CD4-positive, alpha-beta T cell treated with Interferon gamma for 1 hour (primary cell): ENCODE data around the gene TTC13.

Source experiments
- DNase-seq: peaks from one replicate; pipeline ENCODE4 v3.0.0-alpha.2; 2020

The TTC13 gene

DNA sequence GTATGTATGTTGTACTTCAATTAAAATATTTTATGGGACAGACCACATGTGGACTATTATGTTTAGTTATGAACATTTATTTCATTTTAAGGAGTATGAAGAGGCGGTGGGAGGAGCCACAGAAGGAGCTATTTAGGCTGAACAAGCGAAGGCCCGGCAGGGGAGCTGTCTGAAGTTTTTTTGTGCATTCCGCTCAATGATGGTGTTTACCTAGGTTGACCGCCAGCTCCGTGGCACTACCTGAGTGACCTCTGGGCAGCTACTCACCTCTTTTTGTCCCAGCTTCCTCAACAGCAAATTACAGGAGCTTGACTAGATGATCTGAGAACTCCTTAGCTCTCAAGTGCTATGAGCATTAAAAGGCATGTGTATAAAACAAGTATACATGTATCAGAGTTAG is 77.7 kb downstream of the TTC13 start:
- no peak for DNase-seq

- DNase-seq = no peak
Observed at GRCh38 chr1:230899841-230900251, 78.8 kb downstream of the TTC13 start.

DNA sequence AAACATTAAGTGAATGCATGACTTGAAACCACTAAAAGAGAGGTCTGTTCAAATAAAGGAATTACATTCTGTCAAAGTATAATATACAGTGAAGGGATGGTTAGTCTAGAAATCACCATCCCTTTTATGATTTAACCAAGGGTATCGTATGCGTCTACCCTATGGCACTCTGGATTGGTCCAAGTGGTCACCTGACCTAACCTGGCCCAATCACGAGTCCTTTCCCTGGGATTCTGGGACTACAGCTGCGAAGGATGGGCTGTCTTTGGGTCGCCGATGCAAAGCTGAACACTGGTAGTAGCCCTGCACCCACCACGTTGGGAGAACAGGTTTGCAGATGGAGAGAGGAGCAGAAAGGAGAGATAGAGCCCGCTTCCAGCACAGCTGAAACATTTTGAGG is 79.9 kb downstream of the TTC13 start:
- no peak for DNase-seq

DNA sequence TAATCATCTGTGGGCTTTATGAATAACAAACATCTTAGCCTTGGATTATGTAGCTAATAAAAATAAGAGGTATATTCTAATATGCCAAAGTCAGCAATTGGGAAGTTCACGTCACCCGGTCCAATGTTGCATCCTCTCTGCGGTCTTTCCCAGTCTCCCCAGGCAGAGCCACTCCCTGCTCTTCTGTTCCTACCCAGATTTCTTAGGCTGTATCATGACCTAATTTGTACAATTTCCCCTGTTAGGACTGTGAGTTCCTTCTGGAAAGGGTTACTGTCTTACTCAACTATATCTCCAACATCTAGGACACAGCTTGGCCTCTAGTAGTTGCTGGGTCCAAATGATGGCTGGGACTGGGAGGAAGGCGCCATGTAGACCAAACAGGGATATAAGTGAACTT is 80.5 kb downstream of the TTC13 start:
- no peak for DNase-seq

- DNase-seq = no peak
Observed at GRCh38 chr1:230896779-230897178, 81.9 kb downstream of the TTC13 start.

- DNase-seq = no peak
Observed at GRCh38 chr1:230895452-230895851, 83.2 kb downstream of the TTC13 start.

- no peak for DNase-seq
Observed at GRCh38 chr1:230894664-230895063, 84.0 kb downstream of the TTC13 start.

DNA sequence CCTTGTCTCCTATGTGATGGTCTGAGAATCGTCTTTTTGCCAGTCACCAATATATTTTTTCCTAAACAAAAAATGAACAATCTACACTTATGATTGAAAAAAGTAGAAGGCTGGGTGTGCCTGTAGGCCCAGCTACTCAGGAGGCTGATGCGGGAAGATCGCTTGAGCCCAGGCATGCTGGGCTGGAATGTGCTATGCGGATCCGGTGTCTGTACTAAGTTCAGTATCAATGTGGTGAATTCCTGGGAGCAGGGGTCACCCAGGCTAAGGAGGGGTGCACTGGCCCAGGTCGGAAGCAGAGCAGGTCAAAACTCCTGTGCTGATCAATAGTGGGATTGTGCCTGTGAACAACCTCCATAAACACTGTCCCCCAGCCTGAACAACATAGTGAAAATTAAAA is 84.6 kb downstream of the TTC13 start:
- no peak for DNase-seq

GRCh38 chr1:230892018-230892491 is 86.6 kb downstream of the TTC13 start:
- DNase-seq = no peak

- DNase-seq = no peak
Observed at GRCh38 chr1:230891413-230891812, 87.2 kb downstream of the TTC13 start.

GRCh38 chr1:230884646-230885045 is 94.0 kb downstream of the TTC13 start:
- no peak for DNase-seq

DNA sequence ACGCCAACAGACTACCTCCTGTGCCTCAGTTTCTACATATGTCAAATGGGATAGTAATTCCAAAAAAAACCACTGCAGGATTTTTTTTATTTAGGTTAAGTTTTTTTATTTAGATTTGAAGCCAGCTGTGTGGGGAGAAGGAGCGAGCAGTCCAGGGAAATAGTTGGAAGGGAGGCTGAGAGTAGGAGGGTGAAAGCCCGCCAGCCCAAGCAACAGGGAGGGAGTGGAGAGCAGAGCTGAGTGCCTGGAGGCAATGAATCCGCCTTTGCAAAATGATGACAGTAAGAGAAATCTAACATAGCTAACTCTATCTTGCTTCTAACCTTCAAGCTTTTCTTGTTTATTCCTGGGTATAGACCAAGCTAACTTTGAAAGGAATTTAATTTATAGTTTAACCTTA is 94.7 kb downstream of the TTC13 start:
- DNase-seq = no peak

GRCh38 chr1:230879778-230880177 is 98.9 kb downstream of the TTC13 start:
- DNase-seq = no peak

GRCh38 chr1:230878591-230878990 is 100.1 kb downstream of the TTC13 start:
- DNase-seq = no peak

- no peak for DNase-seq
Observed at GRCh38 chr1:230877924-230878590, 100.6 kb downstream of the TTC13 start.

- DNase-seq = no peak
Observed at GRCh38 chr1:230877146-230877923, 101.3 kb downstream of the TTC13 start.

DNA sequence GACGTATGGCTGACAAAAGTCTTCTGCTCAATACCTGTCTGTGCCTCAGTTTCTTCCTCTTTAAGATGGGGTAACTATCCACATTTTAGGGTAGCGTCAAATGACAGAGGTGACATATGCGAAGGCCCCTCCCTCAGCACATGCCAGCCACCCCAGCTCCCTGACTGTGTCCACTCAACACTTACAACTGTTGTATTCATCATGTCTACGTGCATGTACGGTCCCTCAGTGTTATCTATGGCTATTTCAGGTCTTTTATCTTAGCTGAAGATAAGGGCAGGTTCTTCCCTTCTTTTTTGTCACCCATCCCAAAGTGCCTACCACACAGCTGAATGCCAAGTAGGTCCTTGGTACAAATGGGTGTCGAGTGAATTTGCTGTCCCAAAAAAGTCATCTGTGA is 102.0 kb downstream of the TTC13 start:
- no peak for DNase-seq

GRCh38 chr1:230875370-230875769 is 103.3 kb downstream of the TTC13 start:
- no peak for DNase-seq

GRCh38 chr1:230870916-230871315 is 107.7 kb downstream of the TTC13 start:
- no peak for DNase-seq

DNA sequence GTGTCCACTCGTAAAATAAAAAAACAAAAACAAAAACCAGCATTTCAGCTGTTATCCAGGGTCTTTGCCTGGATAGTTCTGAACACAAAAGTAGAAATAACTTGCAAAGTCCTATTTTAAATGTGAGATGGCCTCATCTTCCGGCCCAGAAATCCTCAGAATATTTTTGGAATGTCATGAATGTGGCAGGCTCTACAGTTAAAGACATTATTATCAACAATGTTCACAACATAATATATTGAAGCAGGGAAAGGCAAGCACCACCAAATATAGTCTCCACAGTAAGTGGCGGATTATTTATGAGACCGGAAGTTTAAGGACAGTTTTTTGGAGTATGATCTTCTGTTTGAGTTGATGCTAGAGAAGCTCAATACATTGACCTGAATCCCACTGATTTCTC is 109.2 kb downstream of the TTC13 start:
- no peak for DNase-seq

- no peak for DNase-seq
Observed at GRCh38 chr1:230868736-230869385, 109.8 kb downstream of the TTC13 start.

- DNase-seq = peak; percentile 70
Observed at GRCh38 chr1:230867903-230868735, 110.5 kb downstream of the TTC13 start, which contains the start of gene C1orf198. TSS of gene C1orf198 (minus strand) at chr1:230868521. CDS start at chr1:230868512, 9 bp downstream.
